NCI-H69 (cell line): Measurements from ENCODE around the gene NXPH1.
"Not testable (repeated sequence)": the region's sequence is repeated elsewhere in the genome, so short reads cannot be mapped to it uniquely, and the experiment has no call there.

Source experiments
- DNase-seq: peaks from one replicate; lab custom pipeline; 2025; lab: John Stamatoyannopoulos, UW

The NXPH1 gene

GRCh38 chr7:8719102-8719501 is 285.7 kb downstream of the NXPH1 start:
- peak; percentile 70 for DNase-seq

DNA sequence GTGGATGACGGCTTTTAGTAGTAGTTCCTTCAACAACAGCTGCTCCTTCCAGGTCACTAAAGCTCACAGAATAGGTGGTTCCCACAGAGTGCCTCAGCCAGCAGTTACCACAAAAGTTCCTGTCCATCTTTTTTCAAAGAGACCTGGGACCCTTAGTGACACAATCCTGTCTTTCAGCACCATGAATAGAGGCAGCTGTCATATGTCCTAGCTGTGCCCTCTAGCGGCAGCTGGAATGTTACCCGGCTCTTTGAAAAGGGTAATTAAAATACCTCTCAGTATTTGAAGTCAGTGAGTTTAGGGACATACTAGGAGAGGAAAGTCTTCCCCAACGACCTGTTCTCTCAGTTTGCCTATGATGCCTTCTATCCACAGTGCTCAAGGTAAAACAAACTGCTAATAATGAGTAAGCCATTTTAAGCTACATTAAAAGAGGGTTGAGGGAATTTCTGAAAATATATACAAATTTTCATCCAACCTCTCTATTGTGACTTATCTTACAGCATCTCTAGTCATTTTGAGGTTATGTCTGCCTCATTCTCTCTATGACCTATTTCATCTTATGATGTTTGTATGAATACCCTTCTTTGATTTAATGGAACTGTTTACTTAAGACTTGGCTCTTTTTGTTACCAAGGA is 290.8 kb downstream of the NXPH1 start:
- DNase-seq, result peak; percentile 92

DNA sequence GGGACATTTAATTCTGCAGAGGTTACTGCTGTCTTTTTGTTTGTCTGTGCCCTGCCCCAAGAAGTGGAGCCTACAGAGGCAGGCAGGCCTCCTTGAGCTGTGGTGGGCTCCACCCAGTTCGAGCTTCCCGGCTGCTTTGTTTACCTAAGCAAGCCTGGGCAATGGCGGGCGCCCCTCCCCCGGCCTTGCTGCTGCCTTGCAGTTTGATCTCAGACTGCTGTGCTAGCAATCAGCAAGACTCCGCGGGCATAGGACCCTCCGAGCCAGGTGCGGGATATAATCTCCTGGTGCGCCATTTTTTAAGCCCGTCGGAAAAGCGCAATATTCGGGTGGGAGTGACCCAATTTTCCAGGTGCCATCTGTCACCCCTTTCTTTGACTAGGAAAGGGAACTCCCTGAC is 298.3 kb downstream of the NXPH1 start:
- DNase-seq, result not testable (repeated sequence)

- DNase-seq, result no peak
Observed at GRCh38 chr7:8739837-8740236, 306.4 kb downstream of the NXPH1 start.

GRCh38 chr7:8742837-8743236 is 309.4 kb downstream of the NXPH1 start:
- no peak for DNase-seq

- DNase-seq, result no peak
Observed at GRCh38 chr7:8747338-8747737, 313.9 kb downstream of the NXPH1 start.

- peak; percentile 50 for DNase-seq
Observed at GRCh38 chr7:8751557-8752231, 318.3 kb downstream of the NXPH1 start.

DNA sequence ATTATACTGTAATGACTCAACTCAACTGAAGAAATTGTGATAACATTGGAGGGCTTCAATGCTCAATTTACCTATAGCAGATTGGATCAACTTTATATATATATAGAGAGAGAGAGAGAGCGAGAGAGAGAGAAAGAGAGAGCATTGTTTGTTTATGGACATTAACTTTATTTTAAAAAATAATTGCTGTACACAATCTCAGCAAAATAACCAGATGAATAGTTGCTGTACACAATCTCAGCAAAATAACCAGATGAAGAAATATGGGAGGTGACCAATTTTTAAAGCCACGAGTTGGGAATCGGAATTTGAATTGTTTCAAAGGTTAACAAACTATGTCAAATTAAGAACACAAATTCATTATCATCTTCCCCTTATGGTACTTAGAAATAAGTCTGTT is 319.9 kb downstream of the NXPH1 start:
- DNase-seq, result no peak

GRCh38 chr7:8761731-8762130 is 328.3 kb downstream of the NXPH1 start:
- peak; percentile 79 for DNase-seq

GRCh38 chr7:8762803-8763202 is 329.4 kb downstream of the NXPH1 start:
- peak; percentile 24 for DNase-seq

GRCh38 chr7:8765374-8765773 is 332.0 kb downstream of the NXPH1 start:
- no peak for DNase-seq

DNA sequence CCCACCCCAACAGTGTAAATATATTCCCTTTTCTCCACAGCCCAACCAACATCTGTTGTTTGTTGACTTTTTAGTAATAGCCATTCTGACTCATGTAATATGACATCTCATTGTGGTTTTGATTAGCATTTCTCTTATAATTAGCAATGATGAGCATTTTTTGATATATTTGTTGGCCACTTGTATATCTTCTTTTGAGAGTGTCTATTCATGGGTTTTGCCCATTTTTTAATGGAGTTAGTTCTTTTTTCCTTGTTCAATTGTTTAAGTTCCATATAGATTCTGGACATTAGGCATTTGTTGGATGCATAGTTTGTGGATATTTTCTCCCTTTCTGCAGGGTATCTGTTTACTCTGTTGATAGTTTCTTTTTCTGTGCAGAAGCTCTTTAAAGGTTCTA is 340.1 kb downstream of the NXPH1 start:
- peak; percentile 80 for DNase-seq

DNA sequence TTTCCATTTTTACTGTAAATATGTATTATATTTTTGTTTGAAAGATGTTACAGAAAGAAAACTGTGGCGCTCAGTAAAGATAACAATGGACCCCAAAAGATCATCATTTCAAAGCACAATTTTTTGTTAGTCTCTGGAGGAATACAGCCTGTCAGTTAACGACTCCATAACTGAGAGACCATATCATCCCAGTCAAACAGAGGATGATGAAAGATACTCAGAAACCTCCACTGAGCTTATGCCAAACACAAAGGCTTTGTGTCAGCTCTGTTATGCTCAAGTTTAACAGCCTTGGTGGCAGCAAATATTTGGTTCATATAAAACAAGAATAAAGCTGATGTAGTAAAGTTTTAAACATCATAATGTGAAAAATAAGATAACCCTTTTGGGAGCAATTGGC is 345.1 kb downstream of the NXPH1 start:
- peak; percentile 13 for DNase-seq

GRCh38 chr7:8781166-8781565 is 347.8 kb downstream of the NXPH1 start:
- DNase-seq, result peak; percentile 16

GRCh38 chr7:8783229-8783628 is 349.8 kb downstream of the NXPH1 start:
- no peak for DNase-seq

DNA sequence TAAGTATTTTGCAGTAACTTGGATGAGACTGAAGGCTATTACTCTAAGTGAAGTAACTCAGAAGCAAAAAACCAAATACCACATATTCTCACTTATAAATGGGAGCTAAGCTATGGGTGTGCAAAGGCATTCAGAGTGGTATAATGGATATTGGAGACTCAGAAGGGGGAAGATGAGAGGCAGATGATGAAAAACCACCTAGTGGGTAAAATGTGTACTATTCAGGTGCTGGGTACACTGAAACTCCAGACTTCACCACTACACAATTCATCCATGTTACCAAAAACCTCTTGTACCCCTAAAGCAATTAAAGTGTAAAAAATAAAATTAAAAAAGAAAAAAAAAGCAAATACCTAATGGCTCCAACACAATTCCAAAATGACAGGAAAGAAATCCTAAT is 351.7 kb downstream of the NXPH1 start:
- peak; percentile 10 for DNase-seq

- DNase-seq, result no peak
Observed at GRCh38 chr7:8800986-8801385, 367.6 kb downstream of the NXPH1 start.
